ENCODE results near the gene B3GALT5.

The B3GALT5 gene

GRCh38 chr21:39654951-39655350 lies 42.2 kb downstream of the B3GALT5 start:
- no peak overlapping the region for H2AFZ ChIP-seq (ENCODE audit: low read depth, low read length)
- no peak for TF ChIP-seq EZH2 (IDR thresholded peaks at IDR 0.05; ENCODE audit: borderline replicate concordance, low read depth, low read length, severe bottlenecking)
- TF ChIP-seq CTCF (IDR thresholded peaks at IDR 0.05; ENCODE audit: borderline replicate concordance, extremely low read depth, low read length, poor library complexity, severe bottlenecking), result no peak
- no peak for ATAC-seq (ENCODE audit: insufficient read depth, low read depth)
- no peaks in the 10 kb centered on the region for H3K79me2 ChIP-seq (ENCODE audit: insufficient read depth, low read length)
- DNase-seq, result no peak
- H3K4me2 ChIP-seq (ENCODE audit: insufficient read depth, low read length), result no peak overlapping the region
- no peak overlapping the region for H3K27ac ChIP-seq (ENCODE audit: low read length)
- H3K9me3 ChIP-seq (ENCODE audit: insufficient read depth, low read length, severe bottlenecking), result no peaks in the 10 kb centered on the region
- H4K20me1 ChIP-seq (ENCODE audit: insufficient read depth, low read length), result no peaks in the 10 kb centered on the region
- no peaks in the 10 kb centered on the region for H3K36me3 ChIP-seq (ENCODE audit: insufficient read depth, low read length)
- no peak overlapping the region for H3K4me3 ChIP-seq (ENCODE audit: low read depth in 1 of 2, low read length in 2 of 2)
- H3K4me1 ChIP-seq (ENCODE audit: insufficient read depth, low read length), result no peaks in the 10 kb centered on the region
- H3K27me3 ChIP-seq (ENCODE audit: insufficient read depth, low read length, poor library complexity), result peaks cover 9% of the 10 kb centered on the region
- H3K9ac ChIP-seq (ENCODE audit: low read depth, low read length), result no peak overlapping the region

DNA sequence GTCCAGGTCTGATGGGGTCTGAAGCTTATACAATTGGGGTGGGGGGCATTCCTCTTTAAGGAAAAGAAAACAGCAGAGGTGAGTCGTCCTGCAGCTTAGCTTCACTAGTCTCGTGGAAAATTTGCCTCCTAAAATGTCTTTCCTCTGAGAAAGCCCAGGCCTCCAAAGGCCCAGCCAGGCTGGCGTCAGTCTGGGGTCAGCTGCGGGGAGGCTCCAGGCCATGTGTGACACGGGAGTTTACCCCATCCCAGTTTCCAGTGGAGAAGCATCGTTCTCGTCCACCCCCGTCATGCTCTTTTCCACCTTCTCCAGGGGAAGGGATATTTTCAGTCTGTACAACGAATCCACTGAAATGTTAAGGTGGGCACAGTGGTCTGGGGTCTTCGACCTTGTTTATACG lies 42.8 kb downstream of the B3GALT5 start:
- Histone ChIP-seq H3K27ac (ENCODE audit: low read length) (no peak overlapping the region), H3K4me1 (ENCODE audit: insufficient read depth, low read length) (no peaks in the 10 kb centered on the region), H3K27me3 (ENCODE audit: insufficient read depth, low read length, poor library complexity) (peaks cover 9% of the 10 kb centered on the region), H3K79me2 (ENCODE audit: insufficient read depth, low read length) (no peaks in the 10 kb centered on the region), H3K9ac (ENCODE audit: low read depth, low read length) (no peak overlapping the region), H4K20me1 (ENCODE audit: insufficient read depth, low read length) (no peaks in the 10 kb centered on the region), H3K36me3 (ENCODE audit: insufficient read depth, low read length) (no peaks in the 10 kb centered on the region), H3K4me2 (ENCODE audit: insufficient read depth, low read length) (no peak overlapping the region), H3K9me3 (ENCODE audit: insufficient read depth, low read length, severe bottlenecking) (no peaks in the 10 kb centered on the region), H2AFZ (ENCODE audit: low read depth, low read length) (no peak overlapping the region), H3K4me3 (ENCODE audit: low read depth in 1 of 2, low read length in 2 of 2) (no peak overlapping the region)
- ATAC-seq (ENCODE audit: insufficient read depth, low read depth) (no peak), DNase-seq (no peak)
- TF ChIP-seq EZH2 (IDR thresholded peaks at IDR 0.05; ENCODE audit: borderline replicate concordance, low read depth, low read length, severe bottlenecking) (no peak), CTCF (IDR thresholded peaks at IDR 0.05; ENCODE audit: borderline replicate concordance, extremely low read depth, low read length, poor library complexity, severe bottlenecking) (no peak)

GRCh38 chr21:39656209-39656608 lies 43.5 kb downstream of the B3GALT5 start:
- Histone ChIP-seq H3K36me3 (ENCODE audit: insufficient read depth, low read length) (no peaks in the 10 kb centered on the region), H3K9ac (ENCODE audit: low read depth, low read length) (no peak overlapping the region), H3K9me3 (ENCODE audit: insufficient read depth, low read length, severe bottlenecking) (no peaks in the 10 kb centered on the region), H3K79me2 (ENCODE audit: insufficient read depth, low read length) (no peaks in the 10 kb centered on the region), H3K27me3 (ENCODE audit: insufficient read depth, low read length, poor library complexity) (peaks cover 9% of the 10 kb centered on the region), H3K4me3 (ENCODE audit: low read depth in 1 of 2, low read length in 2 of 2) (no peak overlapping the region), H4K20me1 (ENCODE audit: insufficient read depth, low read length) (no peaks in the 10 kb centered on the region), H3K27ac (ENCODE audit: low read length) (no peak overlapping the region), H3K4me2 (ENCODE audit: insufficient read depth, low read length) (no peak overlapping the region), H2AFZ (ENCODE audit: low read depth, low read length) (no peak overlapping the region), H3K4me1 (ENCODE audit: insufficient read depth, low read length) (no peaks in the 10 kb centered on the region)
- ATAC-seq (ENCODE audit: insufficient read depth, low read depth), result no peak
- no peak for TF ChIP-seq CTCF (IDR thresholded peaks at IDR 0.05; ENCODE audit: borderline replicate concordance, extremely low read depth, low read length, poor library complexity, severe bottlenecking)
- TF ChIP-seq EZH2 (IDR thresholded peaks at IDR 0.05; ENCODE audit: borderline replicate concordance, low read depth, low read length, severe bottlenecking), result no peak
- DNase-seq, result no peak

All from DND-41 (cell line).